ENCODE measurements around the gene WNT5A. TPM values are rescaled to one million over a fixed set of nuclear protein-coding genes. Genes with fewer than 3 reads are reported as not detected.

The WNT5A gene
- total RNA-seq, 1 donor from 2014 or later: 10.7 TPM

DNA sequence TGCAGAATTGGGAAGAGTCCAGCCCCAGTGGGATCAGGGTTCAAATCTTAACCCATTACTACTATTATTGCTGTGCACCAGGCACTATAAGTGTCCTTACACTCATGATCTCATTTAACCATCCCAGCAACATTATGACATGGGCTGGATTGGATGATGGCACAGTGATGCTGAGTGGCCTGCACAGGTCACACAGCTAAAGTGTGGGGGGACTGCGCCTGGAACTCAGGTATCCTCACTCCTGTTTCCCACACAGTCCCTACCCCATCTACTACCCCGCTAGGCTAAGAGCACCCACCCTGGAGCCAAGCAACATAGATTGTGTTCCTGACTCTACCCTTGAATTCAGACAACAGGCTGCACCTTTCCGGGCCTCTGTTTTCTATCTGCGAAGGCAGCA is 16.0 kb downstream of the WNT5A start:
- Histone ChIP-seq H3K4me3 (ENCODE audit: low read depth, low read length) (no peak overlapping the region), H3K27me3 (ENCODE audit: control insufficient read depth, insufficient read depth, low read length) (no peaks in the 10 kb centered on the region), H3K36me3 (ENCODE audit: control insufficient read depth, insufficient read depth, low read length) (peaks cover 3% of the 10 kb centered on the region)
- no peak for DNase-seq (ENCODE audit: low read depth)
- TF ChIP-seq CTCF (IDR thresholded peaks at IDR 0.05; ENCODE audit: insufficient read depth, low read length, poor library complexity, severe bottlenecking): no peak

- no peak overlapping the region for H3K4me3 ChIP-seq (ENCODE audit: low read depth, low read length)
- H3K27me3 ChIP-seq (ENCODE audit: control insufficient read depth, insufficient read depth, low read length): no peaks in the 10 kb centered on the region
- no peak for DNase-seq (ENCODE audit: low read depth)
- TF ChIP-seq CTCF (IDR thresholded peaks at IDR 0.05; ENCODE audit: insufficient read depth, low read length, poor library complexity, severe bottlenecking): no peak
- peaks cover 3% of the 10 kb centered on the region for H3K36me3 ChIP-seq (ENCODE audit: control insufficient read depth, insufficient read depth, low read length)
These were observed 17.1 kb downstream of the WNT5A start for GRCh38 chr3:55469957-55470526.

DNA sequence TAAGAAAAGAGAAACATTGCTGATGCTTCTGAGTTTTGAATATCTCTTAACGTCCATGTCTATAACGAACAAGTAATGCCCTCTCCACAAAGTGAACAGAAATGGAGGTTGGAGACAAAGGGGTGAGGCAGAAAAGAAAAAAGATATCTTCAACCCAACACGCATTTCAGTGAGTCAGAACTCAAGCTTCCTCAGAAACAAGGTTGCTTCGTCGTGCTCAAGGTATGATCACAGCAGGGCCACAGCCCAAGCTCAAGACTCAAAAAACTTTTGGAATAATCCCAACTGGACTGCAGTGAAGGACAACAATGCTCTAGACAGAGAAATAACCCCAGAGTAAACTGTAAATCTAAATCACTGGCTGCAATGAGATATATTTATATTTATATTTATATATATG is 18.9 kb downstream of the WNT5A start:
- H3K36me3 ChIP-seq (ENCODE audit: control insufficient read depth, insufficient read depth, low read length): peaks cover 3% of the 10 kb centered on the region
- H3K27me3 ChIP-seq (ENCODE audit: control insufficient read depth, insufficient read depth, low read length): no peaks in the 10 kb centered on the region

DNA sequence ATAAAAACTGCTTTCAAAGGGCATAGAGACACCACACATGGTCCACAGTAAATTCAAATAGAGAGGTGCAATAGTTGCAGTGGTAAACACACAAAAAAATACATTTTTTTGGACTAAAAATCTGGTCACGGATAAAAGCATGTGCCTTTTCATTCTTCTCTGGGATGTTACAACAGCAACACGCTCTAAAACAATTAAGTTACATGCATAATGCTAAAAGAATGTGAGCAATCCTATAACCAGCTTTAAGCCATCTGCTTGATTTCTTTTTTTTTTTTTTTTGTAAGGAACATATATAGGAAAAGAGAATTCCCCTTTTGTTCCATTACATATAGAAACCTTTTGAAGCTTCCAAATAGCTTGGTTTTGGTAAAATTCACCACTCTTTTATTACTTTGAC is 20.0 kb downstream of the WNT5A start:
- no peak for TF ChIP-seq CTCF (IDR thresholded peaks at IDR 0.05; ENCODE audit: insufficient read depth, low read length, poor library complexity, severe bottlenecking)
- H3K27me3 ChIP-seq (ENCODE audit: control insufficient read depth, insufficient read depth, low read length): no peaks in the 10 kb centered on the region
- DNase-seq (ENCODE audit: low read depth): no peak
- peaks cover 3% of the 10 kb centered on the region for H3K36me3 ChIP-seq (ENCODE audit: control insufficient read depth, insufficient read depth, low read length)
- H3K4me3 ChIP-seq (ENCODE audit: low read depth, low read length): no peak overlapping the region

More for the DNA sequence above, 18.9 kb downstream of the WNT5A start:
- no peak overlapping the region for H3K4me3 ChIP-seq (ENCODE audit: low read depth, low read length)
- no peak for DNase-seq (ENCODE audit: low read depth)
- TF ChIP-seq CTCF (IDR thresholded peaks at IDR 0.05; ENCODE audit: insufficient read depth, low read length, poor library complexity, severe bottlenecking): no peak

GRCh38 chr3:55466526-55466925 is 20.6 kb downstream of the WNT5A start:
- Histone ChIP-seq H3K36me3 (ENCODE audit: control insufficient read depth, insufficient read depth, low read length) (peaks cover 3% of the 10 kb centered on the region), H3K4me3 (ENCODE audit: low read depth, low read length) (no peak overlapping the region), H3K27me3 (ENCODE audit: control insufficient read depth, insufficient read depth, low read length) (no peaks in the 10 kb centered on the region)
- no peak for TF ChIP-seq CTCF (IDR thresholded peaks at IDR 0.05; ENCODE audit: insufficient read depth, low read length, poor library complexity, severe bottlenecking)
- no peak for DNase-seq (ENCODE audit: low read depth)

DNA sequence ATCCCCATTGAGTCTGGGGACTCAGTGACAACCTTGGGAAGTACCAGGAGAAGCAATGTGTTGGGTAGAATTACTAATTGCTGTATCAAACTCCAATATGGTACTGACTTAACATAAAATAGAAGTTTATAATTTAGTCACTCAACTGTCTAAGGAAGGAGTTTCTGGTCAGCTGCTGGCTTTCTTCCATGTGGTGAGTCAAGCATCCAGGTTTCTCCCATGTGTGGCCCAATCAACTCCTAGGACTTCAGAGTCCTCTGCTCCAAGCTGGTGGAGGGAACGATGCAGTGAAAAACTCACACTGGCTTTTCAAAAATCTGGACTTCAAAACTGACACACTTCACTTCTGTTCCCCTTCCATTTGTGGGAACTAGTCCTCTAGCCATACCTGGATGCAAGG is 25.2 kb downstream of the WNT5A start:
- Histone ChIP-seq H3K4me3 (ENCODE audit: low read depth, low read length) (no peak overlapping the region), H3K36me3 (ENCODE audit: control insufficient read depth, insufficient read depth, low read length) (no peaks in the 10 kb centered on the region), H3K27me3 (ENCODE audit: control insufficient read depth, insufficient read depth, low read length) (no peaks in the 10 kb centered on the region)
- no peak for TF ChIP-seq CTCF (IDR thresholded peaks at IDR 0.05; ENCODE audit: insufficient read depth, low read length, poor library complexity, severe bottlenecking)
- no peak for DNase-seq (ENCODE audit: low read depth)
